DMS153 treated with DMSO at 0.1 percent for 48 hours (cell line): Measurements from ENCODE around the gene PDZD7.

Source experiments
- DNase-seq: peaks from one replicate; lab custom pipeline; 2025; ENCODE audit not compliant: unreplicated experiment; lab: John Stamatoyannopoulos, UW

PDZD7 gene

GRCh38 chr10:101061624-101062231 is 30.8 kb upstream of the PDZD7 start, which contains the start of gene KAZALD1:
Gene KAZALD1, plus strand, starts transcription at chr10:101061989. Its CDS starts 604 bp downstream, at chr10:101062593.
- no peak for DNase-seq

GRCh38 chr10:101060951-101061623 is 30.2 kb upstream of the PDZD7 start:
- DNase-seq: peak; percentile 98

- DNase-seq: peak; percentile 98
Measured at GRCh38 chr10:101060036-101060950, 29.4 kb upstream of the PDZD7 start.

GRCh38 chr10:101056365-101057151 is 25.6 kb upstream of the PDZD7 start:
- no peak for DNase-seq

GRCh38 chr10:101055411-101055810 is 24.5 kb upstream of the PDZD7 start:
- DNase-seq: no peak

GRCh38 chr10:101054876-101055275 is 23.9 kb upstream of the PDZD7 start:
- no peak for DNase-seq

GRCh38 chr10:101054351-101054750 is 23.4 kb upstream of the PDZD7 start:
- DNase-seq: no peak

- DNase-seq: no peak
Measured at GRCh38 chr10:101053516-101053915, 22.6 kb upstream of the PDZD7 start.

- DNase-seq: no peak
Measured at GRCh38 chr10:101052285-101052684, 21.4 kb upstream of the PDZD7 start.

- DNase-seq: peak; percentile 74
Measured at GRCh38 chr10:101050208-101051069, 19.5 kb upstream of the PDZD7 start.

- peak; percentile 74 for DNase-seq
Measured at GRCh38 chr10:101047961-101048892, 17.3 kb upstream of the PDZD7 start.

GRCh38 chr10:101047268-101047667 is 16.3 kb upstream of the PDZD7 start:
- DNase-seq: no peak

GRCh38 chr10:101046332-101047238 is 15.7 kb upstream of the PDZD7 start:
- peak; percentile 48 for DNase-seq

GRCh38 chr10:101044117-101044516 is 13.2 kb upstream of the PDZD7 start:
- DNase-seq: no peak

GRCh38 chr10:101043363-101043707 is 12.4 kb upstream of the PDZD7 start:
- peak; percentile 74 for DNase-seq

GRCh38 chr10:101042667-101043362 is 11.9 kb upstream of the PDZD7 start:
- DNase-seq: peak; percentile 97

GRCh38 chr10:101042118-101042517 is 11.2 kb upstream of the PDZD7 start:
- DNase-seq: no peak
